Upper lobe of right lung (tissue), 1 donor: ENCODE measurements around the gene IRAK3. TPM values are rescaled to one million over a fixed set of nuclear protein-coding genes. Genes with fewer than 3 reads are reported as not detected.

ENCODE experiments used
- ATAC-seq: fragments of 200-7000 bp; cut with Tn5 transposase; one replicate; pipeline ENCODE4 v1.9.1; 2020; ENCODE audit warnings: mild to moderate bottlenecking, moderate library complexity
- DNase-seq: peaks from one replicate; pipeline ENCODE4 v3.0.0-alpha.2; 2020
- H3K27ac ChIP-seq: fragments of 200-600 bp; one replicate; pipeline ENCODE4 v1.8.0; 2022
- H3K27me3 ChIP-seq: fragments of 200-600 bp; one replicate; pipeline ENCODE4 v1.8.0; 2022; ENCODE audit warnings: mild to moderate bottlenecking
- H3K36me3 ChIP-seq: fragments of 200-600 bp; one replicate; pipeline ENCODE4 v1.8.0; 2022
- H3K4me1 ChIP-seq: fragments of 200-600 bp; one replicate; pipeline ENCODE4 v1.8.0; 2022
- H3K4me3 ChIP-seq: fragments of 200-600 bp; one replicate; pipeline ENCODE4 v1.8.0; 2022; ENCODE audit warnings: mild to moderate bottlenecking
- H3K9me3 ChIP-seq: fragments of 200-600 bp; one replicate; pipeline ENCODE4 v1.8.0; 2022
- intact Hi-C: fragments of 100-400 bp; cut with DNase I; formaldehyde crosslinking; loops from one replicate; pipeline ENCODE4 v1.11.0; 2022
- total RNA-seq: library from RNA; stranded (reverse); fragmentation: NEBNext Ultra II Directional; extraction: Animal tissue kit (Norgen Biotek cat#: 25700); gene quantifications from one replicate; pipeline ENCODE4 v1.2.1, GENCODE V29; 2021
- TF ChIP-seq, protein P1 (sequence below): fragments of 200-600 bp; IDR thresholded peaks from one replicate; pipeline ENCODE4 v1.8.0; 2022; ENCODE audit warnings: antibody characterized with exemption
- donor health status: DM: no; HTN: yes; CAD: no; lungs with severe emphysema.

Gene IRAK3
- total RNA-seq, 1 donor from 2014 or later = 44.6 TPM

DNA sequence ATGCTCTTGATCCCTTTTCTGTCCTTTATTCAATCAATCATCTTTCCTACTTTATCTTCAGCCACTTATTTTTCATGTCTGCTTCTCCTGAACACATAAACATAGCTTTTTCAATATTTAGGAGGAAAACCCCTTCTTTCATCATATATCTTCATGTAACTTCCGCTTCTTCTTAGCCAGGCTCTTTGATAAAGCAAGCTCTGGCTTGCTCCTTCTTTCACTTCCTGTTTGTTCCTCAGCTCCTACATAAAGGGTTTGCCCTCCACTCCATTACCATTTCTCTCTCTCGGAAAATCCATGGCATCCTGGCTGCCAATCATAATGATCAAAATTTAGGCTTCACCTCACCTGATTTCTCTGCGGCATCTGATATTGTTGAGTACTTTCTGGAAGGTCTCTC lies 79.5 kb downstream of the IRAK3 start:
- TF ChIP-seq, protein P1, sequence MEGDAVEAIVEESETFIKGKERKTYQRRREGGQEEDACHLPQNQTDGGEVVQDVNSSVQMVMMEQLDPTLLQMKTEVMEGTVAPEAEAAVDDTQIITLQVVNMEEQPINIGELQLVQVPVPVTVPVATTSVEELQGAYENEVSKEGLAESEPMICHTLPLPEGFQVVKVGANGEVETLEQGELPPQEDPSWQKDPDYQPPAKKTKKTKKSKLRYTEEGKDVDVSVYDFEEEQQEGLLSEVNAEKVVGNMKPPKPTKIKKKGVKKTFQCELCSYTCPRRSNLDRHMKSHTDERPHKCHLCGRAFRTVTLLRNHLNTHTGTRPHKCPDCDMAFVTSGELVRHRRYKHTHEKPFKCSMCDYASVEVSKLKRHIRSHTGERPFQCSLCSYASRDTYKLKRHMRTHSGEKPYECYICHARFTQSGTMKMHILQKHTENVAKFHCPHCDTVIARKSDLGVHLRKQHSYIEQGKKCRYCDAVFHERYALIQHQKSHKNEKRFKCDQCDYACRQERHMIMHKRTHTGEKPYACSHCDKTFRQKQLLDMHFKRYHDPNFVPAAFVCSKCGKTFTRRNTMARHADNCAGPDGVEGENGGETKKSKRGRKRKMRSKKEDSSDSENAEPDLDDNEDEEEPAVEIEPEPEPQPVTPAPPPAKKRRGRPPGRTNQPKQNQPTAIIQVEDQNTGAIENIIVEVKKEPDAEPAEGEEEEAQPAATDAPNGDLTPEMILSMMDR = no peak
- ATAC-seq = peak; percentile 77
- no peak for DNase-seq
- H3K27ac ChIP-seq = no peak overlapping the region
- H3K4me3 ChIP-seq = no peak overlapping the region
- no peaks in the 10 kb centered on the region for H3K36me3 ChIP-seq
- H3K27me3 ChIP-seq = no peaks in the 10 kb centered on the region
- peaks cover 3% of the 10 kb centered on the region for H3K4me1 ChIP-seq
- intact Hi-C loops = no loop called here
- no peaks in the 10 kb centered on the region for H3K9me3 ChIP-seq

DNA sequence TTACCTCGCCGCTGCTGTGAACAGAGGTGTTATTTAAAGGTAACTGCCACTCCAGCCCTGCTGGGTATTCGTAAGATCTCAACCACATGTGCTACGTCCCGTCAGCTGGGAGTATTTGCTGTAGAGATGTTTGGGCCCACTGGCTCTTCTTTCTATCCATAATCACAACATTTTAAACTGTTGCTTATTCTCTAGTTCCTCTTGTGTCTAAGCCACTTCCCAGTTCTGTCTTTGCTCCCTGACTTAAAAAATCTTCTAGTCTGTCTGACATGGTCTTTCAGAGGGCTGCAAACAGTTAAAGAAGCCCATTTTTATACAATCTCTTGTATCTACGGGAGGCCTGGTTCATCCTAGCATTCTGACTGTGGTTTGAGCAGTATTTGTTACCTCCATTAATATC lies 80.1 kb downstream of the IRAK3 start:
- Histone ChIP-seq H3K4me1 (peaks cover 3% of the 10 kb centered on the region), H3K27ac (no peak overlapping the region), H3K4me3 (no peak overlapping the region), H3K36me3 (no peaks in the 10 kb centered on the region), H3K27me3 (no peaks in the 10 kb centered on the region), H3K9me3 (no peaks in the 10 kb centered on the region)
- TF ChIP-seq, protein P1 = no peak
- intact Hi-C loops = no loop called here
- ATAC-seq = peak; percentile 51
- no peak for DNase-seq

DNA sequence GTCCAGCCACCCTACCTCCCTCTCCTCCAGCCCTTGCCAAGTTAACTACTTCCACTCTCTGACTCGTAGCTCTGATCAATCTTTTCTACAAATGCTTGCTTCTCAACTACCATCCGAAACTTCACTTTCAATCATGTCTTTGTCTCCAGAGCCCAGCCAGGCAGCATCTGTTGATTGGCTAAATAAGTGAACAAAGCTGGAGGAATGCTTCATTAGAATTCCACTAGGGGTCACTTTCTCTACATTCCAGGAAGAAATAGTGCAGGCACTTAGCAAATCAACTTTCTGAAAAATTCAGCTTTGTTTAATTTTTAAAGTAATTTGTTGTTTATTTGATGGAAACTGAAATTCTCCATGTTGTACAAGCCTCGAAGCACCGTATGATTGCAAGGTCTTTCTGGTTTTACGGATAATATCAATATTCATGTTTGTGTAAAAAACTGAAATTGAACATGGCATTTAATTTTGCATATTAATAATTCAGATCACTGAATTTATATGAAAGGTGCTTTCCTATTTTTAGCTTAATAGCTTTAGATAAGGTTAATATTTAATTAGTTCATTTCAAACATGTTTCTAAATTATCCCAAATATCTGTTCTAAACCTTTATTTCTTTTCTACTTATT lies 80.9 kb downstream of the IRAK3 start:
- H3K27me3 ChIP-seq = no peaks in the 10 kb centered on the region
- H3K36me3 ChIP-seq = no peaks in the 10 kb centered on the region
- no peak overlapping the region for H3K27ac ChIP-seq
- TF ChIP-seq, protein P1 = peak; percentile 67
- ATAC-seq (peak; percentile 68), DNase-seq (no peak)
- no peak overlapping the region for H3K4me3 ChIP-seq
- peaks cover 3% of the 10 kb centered on the region for H3K4me1 ChIP-seq
- no peaks in the 10 kb centered on the region for H3K9me3 ChIP-seq
- intact Hi-C loops = no loop called here

DNA sequence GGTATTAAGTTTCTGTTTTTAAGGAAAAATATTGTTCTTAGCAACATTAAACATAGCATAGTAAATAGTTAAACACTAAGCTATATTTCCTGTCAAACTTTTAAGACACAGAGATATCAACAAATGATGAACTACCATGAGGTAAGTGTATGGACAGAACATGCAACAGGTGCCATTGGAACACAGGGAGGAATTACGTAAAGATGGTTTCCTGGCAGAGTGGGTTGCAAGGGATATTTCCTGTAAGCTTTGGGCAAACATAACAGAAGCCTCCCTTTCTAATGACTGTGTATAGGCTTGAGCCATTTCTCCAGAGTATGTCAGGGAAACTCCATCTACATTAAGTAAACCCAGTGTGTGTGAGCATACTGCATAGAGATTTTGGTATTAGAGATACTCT lies 81.6 kb downstream of the IRAK3 start:
- Histone ChIP-seq H3K4me1 (peaks cover 3% of the 10 kb centered on the region), H3K9me3 (no peaks in the 10 kb centered on the region), H3K36me3 (no peaks in the 10 kb centered on the region), H3K27ac (no peak overlapping the region), H3K4me3 (no peak overlapping the region), H3K27me3 (no peaks in the 10 kb centered on the region)
- ATAC-seq = no peak
- TF ChIP-seq, protein P1 = no peak
- DNase-seq = no peak
- intact Hi-C loops = no loop called here

DNA sequence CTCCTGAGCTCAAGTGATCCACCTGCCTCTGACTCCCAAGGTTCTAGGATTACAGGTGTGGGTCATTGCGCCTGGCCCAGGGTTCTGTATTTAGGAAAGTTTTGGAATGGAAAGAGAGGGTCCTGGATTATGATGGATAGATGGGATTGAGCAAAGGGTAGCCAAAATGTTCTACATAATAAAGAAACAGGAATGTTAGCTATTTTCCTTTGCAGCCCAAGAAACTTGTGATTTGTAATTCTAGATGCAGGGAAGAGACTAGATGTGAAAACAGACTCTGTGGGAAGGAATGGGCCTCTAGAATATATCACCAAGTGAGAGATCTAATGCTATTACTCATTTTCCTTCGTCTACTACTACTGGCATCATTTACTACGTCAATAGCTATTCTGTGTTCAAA lies 83.6 kb downstream of the IRAK3 start:
- DNase-seq (no peak), ATAC-seq (no peak)
- Histone ChIP-seq H3K9me3 (no peaks in the 10 kb centered on the region), H3K4me1 (peaks cover 3% of the 10 kb centered on the region), H3K4me3 (no peak overlapping the region), H3K27ac (no peak overlapping the region), H3K36me3 (no peaks in the 10 kb centered on the region), H3K27me3 (no peaks in the 10 kb centered on the region)
- TF ChIP-seq, protein P1 = no peak
- intact Hi-C loops = no loop called here

DNA sequence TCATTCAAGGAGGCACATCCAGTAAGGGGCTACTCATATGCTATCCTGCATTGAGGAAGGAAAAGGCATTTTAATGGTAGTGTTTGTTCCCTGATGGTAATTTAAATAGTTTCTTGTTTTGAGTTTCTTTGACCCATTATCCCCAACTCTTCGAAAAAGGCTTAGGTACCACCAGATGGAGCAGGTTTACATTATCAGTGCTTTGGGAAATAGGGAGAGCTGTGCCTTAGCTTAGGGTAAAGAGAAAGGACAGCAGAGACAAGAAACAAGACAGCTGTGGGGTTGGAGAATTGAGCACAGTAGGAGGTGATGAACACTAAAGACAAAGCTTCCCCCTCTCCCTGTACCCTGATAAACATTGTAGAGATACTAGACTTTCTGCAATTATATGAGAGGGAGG lies 84.1 kb downstream of the IRAK3 start:
- ATAC-seq (no peak), DNase-seq (no peak)
- Histone ChIP-seq H3K27ac (no peak overlapping the region), H3K4me1 (peaks cover 3% of the 10 kb centered on the region), H3K27me3 (no peaks in the 10 kb centered on the region), H3K36me3 (no peaks in the 10 kb centered on the region), H3K9me3 (no peaks in the 10 kb centered on the region), H3K4me3 (no peak overlapping the region)
- TF ChIP-seq, protein P1 = no peak
- intact Hi-C loops = no loop called here
